Brain microvascular endothelial cell (primary cell): ENCODE results near the gene ABHD17B.

Source experiments
- DNase-seq: peaks from one replicate; pipeline ENCODE4 v3.0.0-alpha.2; 2020
- H3K27ac ChIP-seq: fragments of 250-450 bp; sonication (Bioruptor Pico); 2 replicates; pipeline ENCODE4 v1.5.1; 2020; ENCODE audit warnings: mild to moderate bottlenecking, moderate library complexity
- H3K27me3 ChIP-seq: fragments of 250-450 bp; sonication (Bioruptor Pico); replicated peaks from 2 replicates; pipeline ENCODE4 v1.5.1; 2020; ENCODE audit warnings: mild to moderate bottlenecking
- H3K36me3 ChIP-seq: fragments of 250-450 bp; sonication (Bioruptor Pico); replicated peaks from 2 replicates; pipeline ENCODE4 v1.5.1; 2020; ENCODE audit warnings: mild to moderate bottlenecking
- H3K4me3 ChIP-seq: 2 replicates; pipeline ENCODE4 v1.5.1; 2011; ENCODE audit warnings: low read depth, mild to moderate bottlenecking, control low read depth, low read length, moderate library complexity
- CTCF ChIP-seq: IDR thresholded peaks from 2 replicates; pipeline ENCODE4 v1.5.1; 2011; ENCODE audit warnings: low read depth, mild to moderate bottlenecking, moderate library complexity, low read length, control low read depth, inconsistent platforms; ENCODE audit errors: missing control alignments
- in situ Hi-C: cut with HindIII; loops from 2 replicates; pipeline ENCODE4 v1.10.0; 2017; ENCODE audit warnings: low sequenced_read_pairs, low pct_ligation_motif_present

ABHD17B gene

GRCh38 chr9:71816916-71817451 is 94.0 kb downstream of the ABHD17B start:
- no peak overlapping the region for H3K4me3 ChIP-seq
- TF ChIP-seq CTCF, result no peak
- no peak overlapping the region for H3K27ac ChIP-seq
- H3K27me3 ChIP-seq, result no peaks in the 10 kb centered on the region
- no peaks in the 10 kb centered on the region for H3K36me3 ChIP-seq
- in situ Hi-C loops, result no loop called here
- DNase-seq, result no peak
